Activated naive CD8-positive, alpha-beta T cell treated with anti-CD3 and anti-CD28 coated beads, Interleukin-2, amount 50 U/mL, for 16 hours (primary cell): ENCODE data around the gene ACTN3.
"Not testable (repeated sequence)": the region's sequence is repeated elsewhere in the genome, so short reads cannot be mapped to it uniquely, and the experiment has no call there.

Experiments
- DNase-seq: peaks from one replicate; pipeline ENCODE4 v3.0.0-alpha.2; 2020; ENCODE audit warnings: low read depth, low spot score

Gene ACTN3

GRCh38 chr11:66546368-66546965 lies at the start of gene ACTN3:
ACTN3 (plus strand) TSS chr11:66546903; CDS start chr11:66546938, 35 bp downstream.
- no peak for DNase-seq

GRCh38 chr11:66497206-66497605 lies 49.5 kb upstream of the ACTN3 start:
- DNase-seq, result no peak

- DNase-seq, result no peak
These were observed 48.2 kb upstream of the ACTN3 start for GRCh38 chr11:66498506-66498905.

- no peak for DNase-seq
These were observed 41.4 kb upstream of the ACTN3 start for GRCh38 chr11:66505276-66505816.

GRCh38 chr11:66509131-66509561 lies 37.6 kb upstream of the ACTN3 start:
- DNase-seq, result no peak

GRCh38 chr11:66510271-66510989 lies 36.3 kb upstream of the ACTN3 start, which contains the start of gene BBS1:
BBS1 (plus strand) TSS chr11:66510635; CDS start chr11:66510660, 25 bp downstream.
- DNase-seq, result peak; percentile 63

- DNase-seq, result no peak
These were observed 35.7 kb upstream of the ACTN3 start for GRCh38 chr11:66510990-66511339.

GRCh38 chr11:66523611-66524010 lies 23.1 kb upstream of the ACTN3 start:
- DNase-seq, result no peak

GRCh38 chr11:66524304-66525040 lies 22.2 kb upstream of the ACTN3 start:
- DNase-seq, result no peak

- no peak for DNase-seq
These were observed 17.6 kb upstream of the ACTN3 start for GRCh38 chr11:66529069-66529468.

GRCh38 chr11:66529655-66530054 lies 17.0 kb upstream of the ACTN3 start:
- no peak for DNase-seq

- no peak for DNase-seq
These were observed 15.6 kb upstream of the ACTN3 start for GRCh38 chr11:66530927-66531709.

- DNase-seq, result no peak
These were observed 14.9 kb upstream of the ACTN3 start for GRCh38 chr11:66531841-66532240.

- no peak for DNase-seq
These were observed 13.9 kb upstream of the ACTN3 start for GRCh38 chr11:66532784-66533183.

- no peak for DNase-seq
These were observed 7.4 kb upstream of the ACTN3 start for GRCh38 chr11:66539170-66539869.

- DNase-seq, result no peak
These were observed 6.9 kb upstream of the ACTN3 start for GRCh38 chr11:66539870-66540213.

GRCh38 chr11:66540598-66540997 lies 6.1 kb upstream of the ACTN3 start:
- DNase-seq, result not testable (repeated sequence)

- no peak for DNase-seq
These were observed 4.8 kb upstream of the ACTN3 start for GRCh38 chr11:66541892-66542291.

- no peak for DNase-seq
These were observed 4.3 kb upstream of the ACTN3 start for GRCh38 chr11:66542362-66542761.

GRCh38 chr11:66543263-66544107 lies 3.2 kb upstream of the ACTN3 start:
- no peak for DNase-seq
